T1000 (cell line): ENCODE data around the gene TMEM109.

Source experiments
- DNase-seq: peaks from one replicate; lab custom pipeline; 2025; ENCODE audit warnings: mixed read lengths; lab: John Stamatoyannopoulos, UW

The TMEM109 gene

GRCh38 chr11:60913793-60914632 lies at the start of gene TMEM109:
TMEM109 (plus strand) TSS chr11:60914158; CDS start chr11:60919694, 5,536 bp downstream.
- peak; percentile 74 for DNase-seq

GRCh38 chr11:60864856-60865513 lies 49.0 kb upstream of the TMEM109 start:
- DNase-seq, result no peak

- DNase-seq, result no peak
These were observed 46.8 kb upstream of the TMEM109 start, which contains the start of gene ZP1 for GRCh38 chr11:60866911-60867870. ZP1 (plus strand) TSS chr11:60867542; CDS start chr11:60867562, 20 bp downstream.

- no peak for DNase-seq
These were observed 45.9 kb upstream of the TMEM109 start for GRCh38 chr11:60867871-60868681.

- no peak for DNase-seq
These were observed 45.1 kb upstream of the TMEM109 start for GRCh38 chr11:60868682-60869450.

GRCh38 chr11:60869451-60869825 lies 44.5 kb upstream of the TMEM109 start:
- no peak for DNase-seq

GRCh38 chr11:60870276-60870675 lies 43.7 kb upstream of the TMEM109 start:
- DNase-seq, result no peak

GRCh38 chr11:60870733-60871377 lies 43.1 kb upstream of the TMEM109 start:
- DNase-seq, result no peak

- no peak for DNase-seq
These were observed 42.4 kb upstream of the TMEM109 start for GRCh38 chr11:60871378-60872061.

GRCh38 chr11:60872124-60872960 lies 41.6 kb upstream of the TMEM109 start:
- no peak for DNase-seq

- DNase-seq, result peak; percentile 83
These were observed 40.9 kb upstream of the TMEM109 start for GRCh38 chr11:60872961-60873524.

- DNase-seq, result no peak
These were observed 40.4 kb upstream of the TMEM109 start for GRCh38 chr11:60873533-60873932.

- no peak for DNase-seq
These were observed 39.3 kb upstream of the TMEM109 start for GRCh38 chr11:60874421-60875365.

- no peak for DNase-seq
These were observed 38.4 kb upstream of the TMEM109 start for GRCh38 chr11:60875366-60876167.

GRCh38 chr11:60876168-60876485 lies 37.8 kb upstream of the TMEM109 start:
- DNase-seq, result no peak
